Effector memory CD4-positive, alpha-beta T cell (primary cell): ENCODE measurements around the gene FBXW11.
"Not testable (repeated sequence)": the region's sequence is repeated elsewhere in the genome, so short reads cannot be mapped to it uniquely, and the experiment has no call there.

Experiments used
- DNase-seq, 3 donors: peaks; one replicate each; pipeline ENCODE4 v3.0.0-alpha.2; 2020
- H3K27ac ChIP-seq: 2 replicates; pipeline ENCODE4 v1.7.0; 2013; ENCODE audit warnings: mild to moderate bottlenecking, low read length, moderate library complexity; ENCODE audit not compliant: insufficient read depth, poor library complexity, severe bottlenecking
- H3K27me3 ChIP-seq: replicated peaks from 2 replicates; pipeline ENCODE4 v1.7.0; 2013; ENCODE audit warnings: mild to moderate bottlenecking, low read length; ENCODE audit not compliant: insufficient read depth, control insufficient read depth, poor library complexity, severe bottlenecking
- H3K36me3 ChIP-seq: 2 replicates; pipeline ENCODE4 v1.7.0; 2013; ENCODE audit warnings: mild to moderate bottlenecking, low read length, moderate library complexity; ENCODE audit not compliant: control insufficient read depth, insufficient read depth
- H3K4me1 ChIP-seq: 2 replicates; pipeline ENCODE4 v1.7.0; 2013; ENCODE audit warnings: low read length, mild to moderate bottlenecking; ENCODE audit not compliant: control insufficient read depth, insufficient read depth, poor library complexity, severe bottlenecking
- H3K4me3 ChIP-seq: 2 replicates; pipeline ENCODE4 v1.7.0; 2013; ENCODE audit warnings: low read length, low read depth, mild to moderate bottlenecking; ENCODE audit not compliant: insufficient read depth, poor library complexity, severe bottlenecking
- H3K9me3 ChIP-seq: 2 replicates; pipeline ENCODE4 v1.7.0; 2013; ENCODE audit warnings: mild to moderate bottlenecking, low read length, moderate library complexity; ENCODE audit not compliant: control insufficient read depth

The FBXW11 gene

DNA sequence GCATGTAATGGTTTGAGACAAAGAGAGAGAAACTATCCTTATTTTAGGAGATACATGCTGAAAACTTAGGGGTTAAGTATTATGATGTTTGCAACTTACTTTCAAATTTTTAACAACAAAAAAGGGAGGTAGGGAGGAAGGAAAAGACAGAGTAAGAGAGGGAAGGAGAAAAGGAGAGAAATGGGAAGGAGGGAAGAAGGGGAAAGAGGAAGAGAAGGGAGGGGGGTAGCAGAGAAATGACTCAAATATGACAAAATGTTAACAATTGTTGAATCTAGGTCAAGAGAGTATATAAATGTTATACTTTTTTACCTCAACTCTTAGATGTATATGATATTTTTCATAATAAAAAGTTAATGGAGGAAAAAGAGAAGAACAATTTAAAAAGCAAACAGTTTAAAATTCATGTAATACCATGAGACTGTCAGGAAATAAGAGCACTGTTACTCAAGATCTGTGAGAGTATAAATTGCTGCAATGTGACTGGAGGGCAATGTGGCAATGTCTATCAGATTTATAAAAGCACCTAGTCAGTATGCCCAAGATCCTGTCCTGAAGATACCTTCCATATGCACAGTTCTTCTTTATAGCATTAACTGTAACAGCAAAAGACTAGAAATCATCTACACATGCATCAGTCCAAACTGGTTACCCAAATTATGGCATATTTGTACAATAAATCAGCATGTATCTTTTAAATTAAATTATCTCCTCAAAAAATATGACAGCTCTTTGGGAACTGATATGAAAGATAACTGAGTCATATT is 16.3 kb downstream of the FBXW11 start:
- Histone ChIP-seq H3K4me1 (no peaks in the 10 kb centered on the region), H3K9me3 (no peaks in the 10 kb centered on the region), H3K4me3 (no peak overlapping the region), H3K27ac (no peak overlapping the region), H3K36me3 (peaks cover 9% of the 10 kb centered on the region), H3K27me3 (no peaks in the 10 kb centered on the region)
- no peak for DNase-seq

DNA sequence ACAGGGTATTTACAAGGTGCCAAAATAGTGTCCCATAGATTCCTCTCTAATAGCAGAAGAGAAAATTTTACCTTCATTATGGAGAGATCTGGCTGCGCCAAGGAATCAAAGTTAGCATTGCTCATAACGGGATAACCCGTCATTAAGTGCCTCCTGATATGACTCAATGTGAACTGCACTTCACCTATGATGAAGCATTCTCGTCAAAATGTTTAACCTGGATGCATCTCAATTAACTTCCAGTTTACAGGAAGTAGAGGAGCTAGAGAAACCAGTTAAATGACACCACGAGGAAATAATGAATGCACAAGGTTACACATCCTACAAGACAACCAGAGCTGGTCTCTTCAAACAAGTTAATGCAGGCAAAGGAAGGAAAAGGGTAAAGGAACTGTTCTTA is 17.2 kb downstream of the FBXW11 start:
- Histone ChIP-seq H3K9me3 (no peaks in the 10 kb centered on the region), H3K4me1 (no peaks in the 10 kb centered on the region), H3K36me3 (peaks cover 7% of the 10 kb centered on the region), H3K27ac (no peak overlapping the region), H3K4me3 (no peak overlapping the region), H3K27me3 (no peaks in the 10 kb centered on the region)
- no peak for DNase-seq

DNA sequence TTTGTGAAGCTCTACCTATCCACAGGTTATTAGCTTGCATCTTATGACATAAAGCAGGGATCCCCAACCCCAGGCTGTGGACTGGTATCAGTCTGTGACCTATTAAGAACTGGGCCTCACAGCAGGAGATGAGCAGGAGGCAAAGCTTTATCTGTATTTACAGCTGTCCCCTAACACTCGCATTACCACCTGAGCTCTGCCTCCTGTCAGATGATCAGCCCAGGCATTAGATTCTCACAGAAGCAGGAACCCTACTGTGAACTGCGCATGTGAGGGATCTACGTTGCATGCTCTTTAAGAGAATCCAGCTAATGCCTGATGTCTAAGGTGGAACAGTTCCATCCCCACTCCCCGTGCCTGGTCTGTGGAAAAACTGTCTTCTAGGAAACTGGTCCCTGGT is 19.7 kb downstream of the FBXW11 start:
- no peaks in the 10 kb centered on the region for H3K9me3 ChIP-seq
- H3K27ac ChIP-seq = no peak overlapping the region
- no peak for DNase-seq
- peaks cover 7% of the 10 kb centered on the region for H3K36me3 ChIP-seq
- H3K4me3 ChIP-seq = no peak overlapping the region
- no peaks in the 10 kb centered on the region for H3K27me3 ChIP-seq
- no peaks in the 10 kb centered on the region for H3K4me1 ChIP-seq

DNA sequence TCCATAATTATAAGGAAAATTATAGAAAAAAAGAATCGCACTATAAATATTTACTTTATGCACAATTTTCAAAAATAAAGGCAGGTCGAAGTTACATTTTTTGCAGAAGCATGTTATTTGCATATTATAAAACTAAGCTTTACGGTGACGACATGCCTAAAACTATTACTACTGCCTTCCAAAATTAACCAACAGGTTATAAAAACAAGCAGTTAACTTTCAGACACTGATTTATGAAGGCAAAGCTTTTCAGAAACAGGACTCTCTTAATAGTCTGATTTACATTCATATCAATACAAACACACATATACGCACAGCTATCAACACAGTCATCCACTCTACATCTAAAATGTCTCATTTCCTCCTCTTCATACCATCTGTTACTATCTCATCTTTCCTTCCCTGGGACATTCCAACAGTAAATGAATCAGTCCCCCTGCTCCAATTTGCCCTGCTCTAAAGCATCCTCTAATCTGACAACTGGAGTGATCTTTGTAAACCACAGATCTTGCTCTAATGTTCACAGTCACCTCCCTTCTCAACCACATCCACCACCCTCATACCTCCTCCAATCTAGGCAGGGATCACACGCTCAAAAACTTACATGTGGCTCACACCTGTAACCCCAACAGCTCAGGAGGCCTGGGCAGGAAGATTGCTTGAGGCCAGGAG is 21.6 kb downstream of the FBXW11 start:
- no peak overlapping the region for H3K4me3 ChIP-seq
- no peak for DNase-seq
- no peaks in the 10 kb centered on the region for H3K27me3 ChIP-seq
- H3K27ac ChIP-seq = no peak overlapping the region
- H3K4me1 ChIP-seq = no peaks in the 10 kb centered on the region
- H3K36me3 ChIP-seq = peaks cover 3% of the 10 kb centered on the region
- H3K9me3 ChIP-seq = peaks cover 6% of the 10 kb centered on the region

DNA sequence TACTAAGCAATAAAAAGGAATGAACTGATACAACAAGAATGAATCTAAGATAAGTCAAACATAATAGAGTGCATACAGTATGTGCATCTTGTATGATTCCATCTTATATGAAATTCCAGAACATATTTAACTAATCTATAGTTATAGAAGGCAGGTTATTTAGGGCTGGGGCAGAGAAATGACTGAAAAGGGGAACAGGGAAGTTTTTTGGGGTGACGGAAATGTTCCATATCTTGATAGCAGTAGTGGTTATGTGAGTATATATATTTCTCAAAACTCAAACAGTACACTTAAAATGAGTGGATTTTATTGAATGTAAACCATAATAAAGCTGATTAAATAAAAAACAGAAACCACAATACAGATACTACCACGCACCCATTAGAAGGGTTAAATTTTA is 24.6 kb downstream of the FBXW11 start:
- Histone ChIP-seq H3K4me1 (no peaks in the 10 kb centered on the region), H3K9me3 (peaks cover 6% of the 10 kb centered on the region)

DNA sequence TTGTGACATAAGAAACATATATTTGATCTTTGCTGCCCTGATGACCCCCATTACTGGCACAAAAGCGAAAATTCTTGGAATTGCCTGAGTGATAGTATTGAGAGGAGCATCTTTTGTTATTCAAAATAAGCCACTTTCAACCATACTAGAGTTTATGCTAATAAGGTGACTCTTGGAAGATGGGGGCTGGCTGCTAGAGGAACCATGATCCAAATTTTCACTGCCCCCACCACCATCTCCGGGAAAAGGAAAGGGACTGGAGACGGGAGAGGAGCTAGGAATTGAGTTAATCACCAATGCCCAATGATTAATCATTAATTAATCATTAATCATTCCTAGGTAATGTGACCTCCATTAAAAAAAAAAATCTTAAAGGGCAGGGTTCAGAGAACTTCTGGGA is 25.6 kb downstream of the FBXW11 start:
- Histone ChIP-seq H3K27me3 (no peaks in the 10 kb centered on the region), H3K9me3 (peaks cover 6% of the 10 kb centered on the region), H3K4me3 (no peak overlapping the region), H3K36me3 (no peaks in the 10 kb centered on the region), H3K27ac (no peak overlapping the region), H3K4me1 (no peaks in the 10 kb centered on the region)
- DNase-seq = no peak

More for the DNA sequence above, 24.6 kb downstream of the FBXW11 start:
- Histone ChIP-seq H3K27ac (no peak overlapping the region), H3K36me3 (no peaks in the 10 kb centered on the region), H3K4me3 (no peak overlapping the region), H3K27me3 (no peaks in the 10 kb centered on the region)
- no peak for DNase-seq

DNA sequence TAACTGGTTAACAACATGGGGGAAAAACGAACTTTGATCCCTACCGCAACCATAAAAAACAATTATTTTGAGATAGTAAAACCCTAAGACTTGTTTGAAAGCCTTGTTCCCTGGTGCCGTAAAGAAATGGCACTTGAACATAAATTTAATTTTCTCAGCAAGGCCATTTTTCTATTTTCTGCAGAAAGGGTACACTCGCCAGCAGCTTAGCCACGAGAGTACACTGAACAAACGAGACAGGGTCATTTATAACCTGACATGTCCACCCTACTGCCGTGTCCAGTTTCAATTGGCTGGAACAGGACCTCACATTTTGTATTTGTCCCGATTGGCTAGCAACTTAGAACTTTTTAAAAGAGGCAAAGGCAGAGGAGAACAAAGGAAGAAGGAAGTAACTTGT is 26.8 kb downstream of the FBXW11 start:
- no peak overlapping the region for H3K4me3 ChIP-seq
- no peaks in the 10 kb centered on the region for H3K27me3 ChIP-seq
- DNase-seq = no peak
- H3K36me3 ChIP-seq = no peaks in the 10 kb centered on the region
- H3K27ac ChIP-seq = no peak overlapping the region
- no peaks in the 10 kb centered on the region for H3K4me1 ChIP-seq
- peaks cover 6% of the 10 kb centered on the region for H3K9me3 ChIP-seq

DNA sequence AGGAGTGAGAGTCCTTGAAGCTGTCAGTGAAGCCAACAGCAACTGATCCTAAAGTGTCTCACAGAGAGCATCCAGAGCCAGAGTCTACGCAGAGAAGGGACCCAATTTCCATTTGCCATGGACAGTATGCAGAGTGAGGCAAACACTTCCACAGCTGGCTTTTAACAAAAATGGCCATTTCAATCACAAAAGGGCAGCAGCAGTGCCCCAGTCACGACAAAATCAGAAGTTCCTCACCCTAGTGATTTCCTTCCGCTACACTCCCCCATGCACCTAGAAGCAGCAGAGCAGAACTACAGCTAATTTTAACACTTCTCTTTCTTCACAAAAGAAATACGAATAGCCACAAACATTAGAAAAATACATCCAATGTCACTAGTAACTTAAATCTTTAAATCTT is 27.9 kb downstream of the FBXW11 start:
- no peak overlapping the region for H3K27ac ChIP-seq
- no peak overlapping the region for H3K4me3 ChIP-seq
- peaks cover 6% of the 10 kb centered on the region for H3K9me3 ChIP-seq
- H3K36me3 ChIP-seq = no peaks in the 10 kb centered on the region
- DNase-seq = no peak
- no peaks in the 10 kb centered on the region for H3K27me3 ChIP-seq
- no peaks in the 10 kb centered on the region for H3K4me1 ChIP-seq

DNA sequence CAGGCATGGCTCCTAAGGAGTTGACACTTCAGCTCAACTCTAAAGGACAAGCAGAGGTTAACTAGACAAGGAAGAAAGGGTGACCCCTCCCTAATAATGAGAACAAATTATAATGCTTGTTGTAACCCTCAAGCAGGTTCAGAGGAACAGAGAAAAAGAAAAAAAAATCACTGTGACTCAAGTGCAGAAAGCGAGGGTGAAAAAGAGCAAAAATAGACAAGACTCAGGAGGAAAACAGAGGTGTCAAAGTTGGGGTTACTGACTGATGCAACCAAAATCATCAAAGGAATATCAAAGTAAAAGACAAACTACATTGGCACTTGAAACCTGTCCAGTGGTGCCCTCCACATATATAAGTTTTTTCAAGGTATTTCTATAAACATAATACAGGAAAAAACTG is 28.4 kb downstream of the FBXW11 start:
- Histone ChIP-seq H3K36me3 (no peaks in the 10 kb centered on the region), H3K27ac (no peak overlapping the region), H3K4me3 (no peak overlapping the region), H3K4me1 (no peaks in the 10 kb centered on the region), H3K9me3 (peaks cover 6% of the 10 kb centered on the region), H3K27me3 (no peaks in the 10 kb centered on the region)
- no peak for DNase-seq

DNA sequence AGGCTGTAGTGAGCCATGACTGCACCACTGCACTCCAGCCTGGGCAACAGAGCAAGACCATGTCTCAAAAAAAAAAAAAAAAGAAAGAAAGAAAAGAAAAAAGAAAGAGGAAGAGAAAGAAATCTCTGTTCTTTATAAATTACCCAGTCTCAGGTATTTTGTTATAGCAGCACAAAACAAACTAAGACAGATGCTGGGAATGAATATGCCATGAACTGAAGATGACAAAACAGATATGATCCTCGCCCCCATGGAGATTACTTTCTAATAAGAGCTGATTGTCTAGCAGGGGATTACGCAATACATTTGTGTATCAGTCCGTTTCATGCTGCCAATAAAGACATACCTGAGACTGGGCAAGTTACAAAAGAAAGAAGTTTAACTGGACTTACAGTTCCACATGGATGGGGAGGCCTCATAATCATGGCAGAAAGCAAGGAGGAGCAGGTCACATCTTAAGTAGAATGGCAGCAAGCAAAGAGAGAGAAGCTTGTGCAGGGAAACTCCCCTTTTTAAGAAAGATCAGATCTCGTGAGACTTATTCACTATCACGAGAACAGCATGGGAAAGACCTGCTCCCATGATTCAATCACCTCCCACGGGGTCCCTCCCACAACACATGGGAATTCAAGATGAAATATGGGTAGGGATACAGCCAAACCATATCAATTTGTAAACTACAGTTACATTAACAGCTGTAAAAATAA is 29.0 kb downstream of the FBXW11 start:
- H3K4me1 ChIP-seq, H3K27me3 ChIP-seq, DNase-seq, H3K9me3 ChIP-seq, H3K27ac ChIP-seq, H3K36me3 ChIP-seq, H3K4me3 ChIP-seq: not testable (repeated sequence)
